Nucleus accumbens (tissue), 56 donors: ENCODE results near the gene TFB1M.
A peak's percentile ranks its signal among the peaks of the same experiment; 100 is the strongest.
"Not testable (repeated sequence)": the region's sequence is repeated elsewhere in the genome, so short reads cannot be mapped to it uniquely, and the experiment has no call there.

Experiments
- DNase-seq, 56 donors: peaks; one replicate each; lab custom pipeline; 2025; lab: John Stamatoyannopoulos, UW

The TFB1M gene

GRCh38 chr6:155314092-155314772 is at the start of gene TFB1M:
TSS of gene TFB1M (minus strand) at chr6:155314484. CDS start at chr6:155314428, 56 bp downstream.
- DNase-seq: peak; percentile 86 to 99 (median 96)

DNA sequence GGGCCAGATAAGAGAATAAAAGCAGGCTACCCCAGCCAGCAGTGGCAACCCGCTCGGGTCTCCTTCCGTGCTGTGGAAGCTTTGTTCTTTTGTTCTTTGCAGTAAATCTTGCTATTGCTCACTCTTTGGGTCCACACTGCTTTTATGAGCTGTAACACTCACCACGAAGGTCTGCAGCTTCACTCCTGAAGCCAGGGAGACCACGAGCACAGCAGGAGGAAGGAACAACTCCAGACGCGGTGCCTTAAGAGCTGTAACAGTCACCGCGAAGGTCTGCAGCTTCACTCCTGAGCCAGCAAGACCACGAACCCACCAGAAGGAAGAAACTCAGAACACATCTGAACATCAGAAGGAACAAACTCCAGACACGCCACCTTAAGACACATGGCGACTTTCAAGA is 49.7 kb upstream of the TFB1M start:
- DNase-seq: not testable (repeated sequence)

GRCh38 chr6:155362968-155363632 is 48.8 kb upstream of the TFB1M start:
- not testable (repeated sequence) for DNase-seq

DNA sequence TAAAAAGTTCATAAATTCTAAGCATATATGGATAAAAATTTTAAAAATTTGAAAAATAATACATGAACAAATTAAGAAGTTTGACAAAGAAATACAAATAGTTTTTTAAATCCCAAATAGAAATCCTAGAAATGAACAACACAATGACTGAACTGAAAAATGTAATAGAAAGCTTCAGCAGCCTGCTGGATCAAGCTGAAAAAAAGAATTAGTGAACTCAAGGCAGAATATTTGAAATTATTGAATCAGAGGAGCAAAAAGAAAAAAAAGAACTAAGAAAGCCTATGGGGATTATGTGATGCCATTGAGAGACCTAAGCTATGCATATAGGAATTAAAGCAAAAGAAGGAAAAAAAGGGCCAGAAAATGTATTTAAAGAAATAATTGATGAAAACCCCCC is 39.9 kb upstream of the TFB1M start:
- DNase-seq: no peak

GRCh38 chr6:155352811-155353210 is 38.5 kb upstream of the TFB1M start:
- no peak for DNase-seq

DNA sequence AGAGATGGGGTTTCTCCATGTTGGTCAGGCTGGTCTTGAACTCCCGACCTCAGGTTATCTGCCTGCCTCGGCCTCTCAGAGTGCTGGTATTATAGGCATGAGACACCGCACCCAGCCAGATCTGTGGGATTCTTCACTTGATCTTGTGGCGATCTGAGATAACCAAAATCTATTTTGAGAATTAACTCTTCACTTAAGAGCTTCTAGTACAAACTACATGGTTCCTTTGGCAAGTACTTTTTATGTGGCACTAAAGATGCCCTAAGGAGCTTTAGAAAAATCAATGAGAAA is 37.8 kb upstream of the TFB1M start:
- no peak for DNase-seq

- DNase-seq: no peak
These were observed 37.2 kb upstream of the TFB1M start for GRCh38 chr6:155351273-155352129.

DNA sequence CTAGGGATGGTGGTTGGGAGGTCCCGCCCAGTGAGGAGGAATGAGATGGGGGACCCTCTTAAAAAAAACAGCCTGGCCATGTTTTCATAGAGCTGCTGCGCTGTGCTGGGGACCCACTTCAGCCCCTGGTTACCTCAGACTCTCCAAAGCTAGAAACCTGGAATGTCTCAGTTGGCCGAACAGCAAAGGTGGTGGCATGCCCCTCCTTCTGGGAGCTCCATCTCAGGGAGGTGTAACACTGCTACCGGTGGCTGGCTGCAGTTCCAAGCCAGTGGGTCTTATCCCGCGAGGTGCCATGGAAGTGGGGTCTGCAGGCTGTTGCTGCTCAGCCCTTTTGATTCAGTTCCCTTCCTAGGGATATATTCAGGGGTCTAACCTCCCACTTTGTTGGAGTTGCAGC is 35.7 kb upstream of the TFB1M start:
- no peak for DNase-seq

DNA sequence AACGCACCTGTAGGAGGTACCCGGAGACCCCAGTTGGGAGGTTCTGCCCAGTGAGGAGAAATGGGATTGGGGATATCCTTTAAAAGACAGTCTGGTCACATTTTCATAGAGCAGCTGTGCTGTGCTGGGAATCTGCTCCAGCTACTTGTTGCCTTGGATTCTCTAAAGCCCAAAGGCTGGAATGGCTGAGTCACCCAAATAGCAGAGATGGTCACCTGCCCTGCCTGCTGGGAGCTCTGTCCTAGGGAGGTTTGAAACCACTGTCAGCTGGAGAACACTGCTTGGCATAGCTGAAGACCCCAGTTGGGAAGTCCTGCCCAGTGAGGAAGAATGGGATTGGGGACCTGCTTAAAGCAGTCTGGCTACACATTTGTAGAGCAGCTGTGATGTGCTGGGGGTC is 34.8 kb upstream of the TFB1M start:
- no peak for DNase-seq

GRCh38 chr6:155347800-155348199 is 33.5 kb upstream of the TFB1M start:
- DNase-seq: no peak

DNA sequence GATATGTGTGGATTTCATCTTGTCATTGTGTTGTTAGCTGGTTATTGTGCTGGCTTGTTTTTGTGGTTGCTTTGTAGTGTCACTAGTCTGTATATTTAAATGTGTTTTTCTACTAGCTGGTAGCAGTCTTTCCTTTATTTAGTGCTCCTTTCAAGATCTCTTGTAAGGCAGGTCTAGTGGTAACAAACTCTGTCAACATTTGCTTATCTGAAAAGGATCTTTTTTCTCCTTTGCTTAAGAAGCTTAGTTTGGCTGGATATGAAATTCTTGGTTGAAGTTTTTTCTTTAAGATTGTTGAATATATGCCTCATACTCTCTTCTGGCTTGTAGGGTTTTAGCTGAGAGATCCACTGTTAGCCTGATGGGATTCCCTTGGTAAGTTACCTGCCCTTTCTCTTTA is 32.7 kb upstream of the TFB1M start:
- DNase-seq: no peak

GRCh38 chr6:155344341-155345006 is 30.2 kb upstream of the TFB1M start:
- DNase-seq: no peak

DNA sequence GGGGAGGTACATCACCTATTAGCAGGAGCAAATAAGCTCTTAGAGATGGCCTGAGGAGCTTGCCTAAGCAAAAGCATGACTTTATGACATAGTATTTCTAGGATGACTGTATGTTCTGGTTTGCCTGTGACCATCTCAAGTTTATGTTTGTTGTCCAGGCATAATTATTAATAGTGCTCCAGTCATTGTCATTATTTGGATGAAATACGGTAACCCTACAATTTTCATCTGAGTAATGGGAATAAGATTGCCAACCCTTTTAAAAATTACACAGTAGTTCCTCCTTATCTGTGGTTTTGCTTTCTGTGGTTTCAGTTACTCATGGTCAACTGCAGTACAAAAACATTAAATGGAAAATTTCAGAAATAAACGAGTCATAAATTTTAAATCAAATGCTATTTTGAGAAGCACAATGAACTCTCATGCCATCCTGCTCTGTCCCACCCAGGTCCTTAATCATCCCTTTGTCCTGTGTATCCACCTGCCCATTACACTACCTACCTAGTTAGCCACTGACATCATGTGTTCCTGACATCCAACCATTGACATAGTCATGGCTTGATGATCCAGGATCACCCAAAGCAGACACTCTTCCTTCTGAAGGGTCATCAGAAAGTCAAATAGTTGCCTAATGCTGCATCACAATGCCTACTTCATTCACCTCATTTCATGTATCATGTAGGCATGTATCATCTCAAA is 27.0 kb upstream of the TFB1M start:
- no peak for DNase-seq

- no peak for DNase-seq
These were observed 26.3 kb upstream of the TFB1M start for GRCh38 chr6:155340464-155341129.

GRCh38 chr6:155339929-155340328 is 25.6 kb upstream of the TFB1M start:
- DNase-seq: not testable (repeated sequence)

DNA sequence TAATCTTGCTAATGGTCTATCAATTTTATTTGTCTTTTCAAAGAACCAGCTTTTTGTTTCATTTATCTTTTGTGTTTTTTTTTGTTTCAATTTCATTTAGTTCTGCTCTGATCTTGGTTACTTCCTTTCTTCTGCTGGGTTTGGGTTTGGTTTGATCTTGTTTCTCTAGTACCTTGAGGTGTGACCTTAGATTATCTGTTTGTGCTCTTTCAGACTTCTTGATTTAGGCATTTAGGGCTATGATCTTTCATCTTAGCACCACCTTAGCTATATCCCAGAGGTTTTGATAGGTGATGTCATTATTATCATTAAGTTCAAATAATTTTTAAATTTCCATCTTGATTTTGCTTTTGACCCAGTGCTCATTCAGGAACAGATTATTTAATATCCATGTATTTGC is 24.0 kb upstream of the TFB1M start:
- DNase-seq: not testable (repeated sequence)

- no peak for DNase-seq
These were observed 21.0 kb upstream of the TFB1M start for GRCh38 chr6:155335265-155335664.

- DNase-seq: not testable (repeated sequence)
These were observed 19.8 kb upstream of the TFB1M start for GRCh38 chr6:155334073-155334472.

DNA sequence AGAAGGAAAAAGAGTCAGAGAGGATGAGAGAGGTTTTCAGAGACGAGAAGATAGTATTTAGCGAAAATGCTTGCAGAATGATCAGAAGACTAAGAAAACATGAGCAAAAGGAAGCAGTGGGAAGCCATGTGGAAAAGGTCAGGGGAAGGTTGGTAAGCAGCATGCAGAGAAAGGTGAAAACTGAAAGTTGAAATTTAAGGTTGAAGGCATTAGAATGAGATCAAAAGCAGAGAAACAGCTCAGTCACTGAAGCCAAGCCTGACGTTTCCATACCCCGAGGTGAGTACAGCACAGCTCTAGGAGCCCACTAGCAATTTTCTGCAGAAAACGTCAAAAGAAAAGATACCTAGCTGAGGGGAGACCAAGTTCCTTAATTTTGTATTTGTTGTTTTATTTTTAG is 19.1 kb upstream of the TFB1M start:
- no peak for DNase-seq

DNA sequence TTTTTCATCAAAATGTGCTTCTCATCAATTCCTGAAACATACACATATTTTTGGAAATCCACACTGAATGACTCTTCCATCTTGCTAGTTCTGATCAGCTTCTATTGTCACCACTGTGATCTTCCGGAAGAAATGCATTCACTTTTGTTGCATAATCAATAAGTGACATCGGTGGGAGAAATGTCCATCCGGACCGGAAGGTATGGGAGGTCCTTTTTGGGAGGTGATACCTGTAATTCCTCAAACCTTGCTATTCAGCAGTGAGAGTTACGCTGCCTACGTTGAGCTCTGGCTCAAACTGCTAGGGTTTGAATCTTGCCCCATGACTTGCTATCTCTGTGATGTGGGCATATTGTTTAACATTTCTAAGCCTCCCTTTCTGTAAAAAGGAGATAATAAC is 16.6 kb upstream of the TFB1M start:
- DNase-seq: no peak
